HG03064 (cell line): ENCODE data around the gene PLXNA1.

ENCODE experiments used
- ATAC-seq: cut with Tn5 transposase; IDR thresholded peaks from one replicate; pipeline ENCODE4 v1.9.1; 2021; ENCODE audit warnings: low read depth; ENCODE audit not compliant: unreplicated experiment

The PLXNA1 gene

GRCh38 chr3:126985132-126985985 lies 2.4 kb downstream of the PLXNA1 start:
- ATAC-seq: no peak

GRCh38 chr3:126986001-126986400 lies 3.1 kb downstream of the PLXNA1 start:
- no peak for ATAC-seq

GRCh38 chr3:126987129-126987528 lies 4.2 kb downstream of the PLXNA1 start:
- ATAC-seq: no peak

DNA sequence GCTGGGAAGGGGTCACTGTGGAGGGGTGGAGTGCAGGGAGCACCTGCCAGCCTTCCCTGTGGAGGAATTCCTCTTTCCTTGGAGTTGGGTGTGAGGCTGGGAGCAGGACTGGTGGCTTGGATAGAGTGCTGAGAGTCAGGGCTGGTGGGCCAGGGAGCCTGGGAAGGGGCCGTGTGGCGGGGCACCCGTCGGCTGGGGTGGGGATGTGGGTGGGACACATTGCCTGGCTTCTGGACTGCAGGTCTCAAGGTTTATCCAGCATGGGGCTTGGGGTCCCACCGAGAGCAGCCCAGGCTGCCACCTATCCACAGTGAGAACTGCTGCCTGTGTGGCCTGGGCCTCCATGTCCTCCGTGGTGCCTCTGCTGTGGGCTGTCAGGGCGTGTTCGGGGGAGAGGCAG lies 4.7 kb downstream of the PLXNA1 start:
- ATAC-seq: no peak

DNA sequence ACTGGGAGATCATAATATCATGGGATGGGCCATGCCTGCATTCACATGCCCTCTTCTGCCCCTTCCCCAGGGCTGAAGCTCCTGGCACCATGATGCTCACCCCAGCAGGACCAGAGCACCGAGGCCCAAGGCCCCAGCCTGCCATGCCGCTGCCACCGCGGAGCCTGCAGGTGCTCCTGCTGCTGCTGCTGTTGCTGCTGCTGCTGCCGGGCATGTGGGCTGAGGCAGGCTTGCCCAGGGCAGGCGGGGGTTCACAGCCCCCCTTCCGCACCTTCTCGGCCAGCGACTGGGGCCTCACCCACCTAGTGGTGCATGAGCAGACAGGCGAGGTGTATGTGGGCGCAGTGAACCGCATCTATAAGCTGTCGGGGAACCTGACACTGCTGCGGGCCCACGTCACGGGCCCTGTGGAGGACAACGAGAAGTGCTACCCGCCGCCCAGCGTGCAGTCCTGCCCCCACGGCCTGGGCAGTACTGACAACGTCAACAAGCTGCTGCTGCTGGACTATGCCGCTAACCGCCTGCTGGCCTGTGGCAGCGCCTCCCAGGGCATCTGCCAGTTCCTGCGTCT lies 5.6 kb downstream of the PLXNA1 start:
- no peak for ATAC-seq

GRCh38 chr3:126989316-126990023 lies 6.6 kb downstream of the PLXNA1 start:
- no peak for ATAC-seq

DNA sequence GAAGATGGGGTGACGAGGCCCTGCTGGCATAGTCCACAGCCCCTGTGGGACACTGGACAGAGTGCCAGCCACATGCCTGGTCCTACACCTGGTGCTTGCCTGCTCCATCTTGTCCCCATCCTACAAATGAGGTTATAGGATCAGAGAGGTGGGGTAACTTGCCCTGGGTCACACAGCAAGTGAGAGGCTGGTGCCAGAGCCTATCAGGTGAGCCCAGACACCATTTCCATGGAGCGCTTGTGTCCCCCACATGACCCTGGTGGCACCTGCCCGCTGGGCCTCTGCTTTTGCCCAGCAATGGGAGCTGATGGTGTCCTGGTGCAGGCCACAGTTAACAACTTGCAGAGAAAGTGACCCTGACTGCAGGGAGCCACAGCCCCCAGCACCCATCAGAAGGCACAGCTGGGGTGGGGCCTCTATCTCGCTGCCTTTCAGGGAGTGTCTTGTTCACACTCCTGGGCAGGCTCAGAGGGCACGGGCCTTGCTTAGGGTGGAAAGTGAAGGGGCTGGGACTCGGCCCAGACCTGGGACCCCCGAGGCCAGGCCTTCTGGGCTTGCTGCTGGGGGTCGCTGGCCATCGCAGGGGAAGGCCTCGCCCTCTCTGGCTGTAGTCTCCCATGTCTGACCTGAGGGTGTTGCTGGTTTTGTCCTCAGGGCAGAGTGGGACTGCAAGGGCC lies 7.2 kb downstream of the PLXNA1 start:
- ATAC-seq: no peak

DNA sequence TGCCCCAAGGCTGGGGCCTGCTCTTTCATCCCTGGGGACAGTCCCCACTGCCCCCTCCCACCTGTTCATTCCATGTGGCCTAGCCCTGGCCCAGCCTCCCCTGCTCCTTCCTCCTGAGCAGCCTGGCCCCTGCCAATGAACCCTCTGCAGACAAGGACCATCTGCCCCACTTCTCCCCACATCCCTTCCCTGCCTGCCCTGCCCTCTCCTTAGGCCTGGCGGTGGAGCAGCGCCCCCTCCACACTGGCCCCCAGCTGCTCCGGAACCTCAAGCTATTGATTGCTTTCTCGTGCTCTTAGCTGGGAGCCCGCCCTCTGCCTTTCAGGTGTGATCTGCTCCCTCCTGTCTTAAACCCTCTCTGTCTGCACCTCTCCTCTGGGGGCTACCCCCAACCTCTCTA lies 8.0 kb downstream of the PLXNA1 start:
- no peak for ATAC-seq

DNA sequence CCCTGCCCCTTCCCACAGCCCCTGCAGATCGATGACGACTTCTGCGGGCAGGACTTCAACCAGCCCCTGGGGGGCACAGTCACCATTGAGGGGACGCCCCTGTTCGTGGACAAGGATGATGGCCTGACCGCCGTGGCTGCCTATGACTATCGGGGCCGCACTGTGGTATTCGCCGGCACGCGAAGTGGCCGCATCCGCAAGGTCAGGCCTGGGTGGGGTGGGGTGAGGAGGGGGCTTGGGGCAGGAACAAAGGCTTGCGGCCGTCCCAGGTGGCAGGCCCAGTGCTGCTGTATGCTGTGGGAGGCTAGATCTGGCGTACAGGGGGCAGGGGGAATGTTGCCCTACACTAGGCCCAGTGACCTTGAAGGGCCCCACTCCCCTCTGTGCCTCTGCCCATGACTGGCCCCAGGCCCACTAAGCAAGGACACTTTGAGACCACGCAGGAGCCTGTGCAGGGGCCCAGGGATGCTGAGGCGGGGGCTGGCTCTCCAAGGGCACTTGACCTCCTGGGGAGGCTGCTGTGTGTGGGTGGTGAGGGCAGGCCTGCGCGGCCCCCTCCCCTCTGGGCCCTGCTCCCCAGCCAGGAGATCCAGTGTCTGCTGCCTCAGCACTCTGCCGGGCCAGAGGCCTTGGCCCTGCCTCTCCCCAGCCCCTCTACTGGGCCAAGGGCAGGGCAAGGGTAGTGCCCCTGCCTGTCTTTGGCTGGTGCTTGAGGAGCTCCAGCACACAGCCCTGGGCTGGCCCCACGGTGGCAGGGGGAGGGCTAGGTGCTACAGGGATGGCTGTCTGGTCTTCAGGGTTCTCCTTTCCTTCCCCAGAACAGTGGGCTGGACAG lies 8.7 kb downstream of the PLXNA1 start:
- ATAC-seq: no peak

GRCh38 chr3:126992216-126992615 lies 9.3 kb downstream of the PLXNA1 start:
- no peak for ATAC-seq

- no peak for ATAC-seq
Observed at GRCh38 chr3:126992776-126993175, 9.9 kb downstream of the PLXNA1 start.

DNA sequence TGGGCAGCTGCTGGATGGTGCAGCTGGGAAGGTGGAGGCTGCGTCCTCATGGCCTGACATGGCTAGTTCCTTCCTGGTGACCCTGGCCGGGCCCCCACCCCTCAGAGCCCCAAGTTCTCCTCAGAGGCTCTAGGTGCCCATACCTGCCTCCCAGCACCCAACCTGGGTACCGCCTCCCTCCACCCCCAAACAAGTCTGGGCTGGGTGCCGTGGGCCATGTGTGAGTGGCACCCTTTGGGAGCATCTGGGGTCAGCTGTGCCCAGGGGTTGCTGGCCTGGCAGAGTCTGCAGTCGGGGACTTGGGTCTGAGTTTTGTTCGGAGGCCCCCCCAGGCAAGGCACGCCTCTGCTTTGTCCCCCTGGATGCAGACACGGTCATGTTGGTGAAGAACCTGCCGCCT lies 10.5 kb downstream of the PLXNA1 start:
- no peak for ATAC-seq

GRCh38 chr3:126994661-126995245 lies 11.8 kb downstream of the PLXNA1 start:
- no peak for ATAC-seq

- ATAC-seq: no peak
Observed at GRCh38 chr3:126995254-126995780, 12.4 kb downstream of the PLXNA1 start.

DNA sequence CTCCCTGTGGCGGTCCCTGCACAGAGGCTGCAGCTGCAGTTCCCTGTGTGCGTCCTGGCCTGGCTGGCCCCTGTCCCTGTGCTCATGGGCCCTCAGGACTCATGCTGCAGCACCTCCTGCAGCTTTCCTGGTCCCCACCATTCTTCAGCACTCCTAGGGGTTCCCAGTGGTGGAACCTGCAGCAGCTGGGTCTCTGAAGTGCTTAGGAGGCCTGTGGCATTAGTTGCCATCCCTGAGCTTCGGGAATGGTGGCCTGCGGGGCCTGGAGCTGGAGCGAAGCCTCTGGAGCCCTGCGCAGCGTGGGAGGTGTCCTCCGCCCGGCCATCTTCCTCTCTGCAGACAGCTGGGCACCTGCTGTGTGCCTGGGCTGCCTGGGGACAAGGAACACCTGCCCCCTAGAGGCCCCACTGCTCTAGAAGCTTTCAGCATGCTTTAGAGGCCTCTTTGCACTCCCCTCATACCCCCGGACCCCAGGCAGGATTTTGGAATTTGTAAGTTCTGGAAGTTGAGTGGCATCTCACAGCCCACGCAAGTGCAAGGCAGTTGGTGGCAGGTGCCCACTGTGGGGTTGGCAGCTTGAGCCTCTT lies 13.1 kb downstream of the PLXNA1 start:
- ATAC-seq: no peak

DNA sequence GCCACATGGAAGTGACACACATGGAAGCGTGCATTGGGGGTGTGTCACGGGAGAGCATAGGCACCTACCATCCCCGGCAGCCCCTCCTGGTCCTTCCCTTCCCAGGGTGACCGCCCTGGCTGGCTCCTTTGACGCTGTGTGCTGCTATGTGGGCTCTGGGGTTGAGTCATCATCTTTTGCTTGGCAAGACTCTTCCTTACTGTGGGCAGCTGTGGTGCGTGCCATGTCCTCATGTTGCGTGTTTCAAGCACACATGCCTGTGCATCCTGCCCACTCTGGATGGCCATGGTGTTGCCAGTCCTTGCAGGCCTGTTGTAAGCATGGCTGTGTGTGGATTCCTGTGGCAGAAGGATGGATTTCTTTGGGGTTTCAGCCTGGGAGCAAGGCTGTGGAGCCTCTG lies 14.0 kb downstream of the PLXNA1 start:
- ATAC-seq: no peak

DNA sequence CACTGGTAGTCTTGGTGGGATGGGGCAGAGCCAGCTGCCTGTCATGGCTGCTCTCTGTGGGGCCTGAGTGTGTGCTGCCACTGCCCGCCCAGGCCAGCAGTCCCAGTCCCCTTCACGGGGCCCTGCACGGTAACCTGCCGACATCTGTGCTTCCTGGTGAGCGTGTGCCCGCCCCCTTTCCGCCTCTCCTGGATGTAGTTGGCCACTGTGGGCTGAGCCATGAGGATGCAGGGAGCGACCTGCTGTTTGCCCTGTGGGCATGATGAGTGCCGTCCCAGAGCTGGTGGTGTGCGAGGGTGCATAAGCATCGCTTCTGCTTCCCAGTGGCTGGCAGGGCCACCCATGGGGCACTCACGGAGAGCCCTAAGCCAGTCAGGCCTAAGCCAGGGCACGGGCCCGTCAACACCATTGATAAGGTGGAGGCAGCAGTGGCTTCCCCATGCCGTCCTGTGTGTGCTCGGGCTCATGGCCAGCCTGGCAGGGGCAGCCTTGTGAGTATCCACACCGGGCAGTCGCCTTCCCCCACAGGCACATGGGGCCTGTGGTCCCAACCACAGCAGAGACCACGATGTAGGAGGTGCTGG lies 14.6 kb downstream of the PLXNA1 start:
- no peak for ATAC-seq

DNA sequence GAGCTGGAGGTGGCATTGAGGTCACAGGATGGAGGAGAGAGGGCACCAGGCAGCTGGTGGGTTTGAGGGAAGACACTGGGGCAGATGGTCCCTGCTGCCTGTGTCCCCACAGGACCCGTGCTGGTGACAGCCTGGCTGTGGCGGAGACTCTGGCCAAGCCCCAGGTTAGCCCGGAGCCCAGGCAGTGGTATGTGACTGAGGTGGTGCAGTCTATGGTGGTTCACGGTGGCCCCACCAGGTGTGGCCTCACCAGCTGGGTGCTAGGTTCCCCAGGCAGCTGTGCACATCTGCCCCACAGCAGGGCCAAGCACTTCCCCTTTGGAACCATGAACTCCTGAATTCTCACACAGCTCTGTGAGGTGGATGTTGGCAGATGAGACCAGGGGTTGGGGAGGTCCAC lies 15.4 kb downstream of the PLXNA1 start:
- ATAC-seq: no peak

GRCh38 chr3:126998728-126999127 lies 15.8 kb downstream of the PLXNA1 start:
- ATAC-seq: no peak
